Measurements from ENCODE around the gene TSKU.

The TSKU gene

DNA sequence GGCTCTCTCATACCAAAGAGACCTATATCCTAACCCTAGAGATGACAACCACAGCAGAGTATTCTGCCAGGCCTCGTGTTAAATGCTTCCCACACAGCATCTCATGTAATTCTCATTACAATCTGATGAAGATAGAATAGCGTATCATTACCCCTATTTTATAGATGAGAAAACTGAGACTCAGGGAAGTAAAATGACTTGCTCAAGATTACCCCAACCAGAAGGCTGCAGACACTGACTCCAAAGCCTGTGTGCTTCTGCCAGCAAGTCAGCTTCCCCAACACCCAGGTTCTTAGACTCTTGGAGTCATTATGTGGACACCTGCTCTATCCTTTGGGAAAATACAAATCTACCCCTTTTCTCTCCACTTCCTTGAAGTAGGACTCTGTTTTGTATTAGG lies 23.6 kb upstream of the TSKU start:
- H3K27ac ChIP-seq (ENCODE audit: low read length) = no peak overlapping the region
- H3K9ac ChIP-seq (ENCODE audit: low read length) = no peak overlapping the region
- H3F3A ChIP-seq (ENCODE audit: insufficient read depth, low read length) = no peaks in the 10 kb centered on the region
- TF ChIP-seq EZH2 (optimal IDR thresholded peaks at IDR 0.05; ENCODE audit: low read depth, low read length) = no peak
- TF ChIP-seq, protein P1, sequence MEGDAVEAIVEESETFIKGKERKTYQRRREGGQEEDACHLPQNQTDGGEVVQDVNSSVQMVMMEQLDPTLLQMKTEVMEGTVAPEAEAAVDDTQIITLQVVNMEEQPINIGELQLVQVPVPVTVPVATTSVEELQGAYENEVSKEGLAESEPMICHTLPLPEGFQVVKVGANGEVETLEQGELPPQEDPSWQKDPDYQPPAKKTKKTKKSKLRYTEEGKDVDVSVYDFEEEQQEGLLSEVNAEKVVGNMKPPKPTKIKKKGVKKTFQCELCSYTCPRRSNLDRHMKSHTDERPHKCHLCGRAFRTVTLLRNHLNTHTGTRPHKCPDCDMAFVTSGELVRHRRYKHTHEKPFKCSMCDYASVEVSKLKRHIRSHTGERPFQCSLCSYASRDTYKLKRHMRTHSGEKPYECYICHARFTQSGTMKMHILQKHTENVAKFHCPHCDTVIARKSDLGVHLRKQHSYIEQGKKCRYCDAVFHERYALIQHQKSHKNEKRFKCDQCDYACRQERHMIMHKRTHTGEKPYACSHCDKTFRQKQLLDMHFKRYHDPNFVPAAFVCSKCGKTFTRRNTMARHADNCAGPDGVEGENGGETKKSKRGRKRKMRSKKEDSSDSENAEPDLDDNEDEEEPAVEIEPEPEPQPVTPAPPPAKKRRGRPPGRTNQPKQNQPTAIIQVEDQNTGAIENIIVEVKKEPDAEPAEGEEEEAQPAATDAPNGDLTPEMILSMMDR (IDR thresholded peaks at IDR 0.05; ENCODE audit: low read length) = no peak
- TF ChIP-seq EZH2phosphoT487 (IDR thresholded peaks at IDR 0.05; ENCODE audit: low read length) = no peak
- no peaks in the 10 kb centered on the region for H3K9me3 ChIP-seq (replicated peaks; ENCODE audit: insufficient read depth, low read length)
- no peaks in the 10 kb centered on the region for H3K9me2 ChIP-seq (replicated peaks; ENCODE audit: insufficient read depth, low read length)
- no peaks in the 10 kb centered on the region for H3K36me3 ChIP-seq (replicated peaks; ENCODE audit: insufficient read depth, low read length)
- H3K4me3 ChIP-seq (ENCODE audit: low read length) = no peak overlapping the region
- DNase-seq = no peak
- no peaks in the 10 kb centered on the region for H3K27me3 ChIP-seq (replicated peaks; ENCODE audit: insufficient read depth, low read length)
- no peak overlapping the region for H3K4me2 ChIP-seq (ENCODE audit: low read depth, low read length)
- no peaks in the 10 kb centered on the region for H4K20me1 ChIP-seq (ENCODE audit: insufficient read depth, low read length)
- H2AFZ ChIP-seq (ENCODE audit: low read length) = no peak overlapping the region
- H3K4me1 ChIP-seq (ENCODE audit: low read length) = peaks cover 6% of the 10 kb centered on the region; the same call in 1 of the 2 replicates
- no peaks in the 10 kb centered on the region for H3K79me2 ChIP-seq (ENCODE audit: low read length)

DNA sequence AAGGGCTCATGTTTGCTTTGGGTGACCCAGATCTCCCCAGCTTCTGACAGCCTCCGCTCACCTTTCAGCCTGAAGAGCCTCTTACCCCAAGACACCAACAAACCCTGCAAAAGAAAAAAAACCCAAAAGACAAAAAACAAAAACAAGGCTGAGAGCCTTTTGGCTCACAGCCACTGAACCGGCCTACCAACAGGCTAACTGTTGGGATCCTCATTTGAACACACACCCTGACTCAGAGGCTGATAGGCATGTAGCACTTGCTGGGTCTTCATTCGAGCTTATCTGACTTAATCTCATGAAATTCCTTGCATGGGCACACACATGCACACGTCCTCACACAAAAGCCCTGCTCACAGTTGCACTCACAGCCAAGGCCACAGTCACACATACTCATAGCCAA lies 22.9 kb upstream of the TSKU start:
- peaks cover 6% of the 10 kb centered on the region; the same call in 1 of the 2 replicates for H3K4me1 ChIP-seq (ENCODE audit: low read length)
- H3K27ac ChIP-seq (ENCODE audit: low read length) = no peak overlapping the region
- TF ChIP-seq, protein P1 (IDR thresholded peaks at IDR 0.05; ENCODE audit: low read length) = no peak
- TF ChIP-seq EZH2phosphoT487 (IDR thresholded peaks at IDR 0.05; ENCODE audit: low read length) (no peak), EZH2 (optimal IDR thresholded peaks at IDR 0.05; ENCODE audit: low read depth, low read length) (no peak)

DNA sequence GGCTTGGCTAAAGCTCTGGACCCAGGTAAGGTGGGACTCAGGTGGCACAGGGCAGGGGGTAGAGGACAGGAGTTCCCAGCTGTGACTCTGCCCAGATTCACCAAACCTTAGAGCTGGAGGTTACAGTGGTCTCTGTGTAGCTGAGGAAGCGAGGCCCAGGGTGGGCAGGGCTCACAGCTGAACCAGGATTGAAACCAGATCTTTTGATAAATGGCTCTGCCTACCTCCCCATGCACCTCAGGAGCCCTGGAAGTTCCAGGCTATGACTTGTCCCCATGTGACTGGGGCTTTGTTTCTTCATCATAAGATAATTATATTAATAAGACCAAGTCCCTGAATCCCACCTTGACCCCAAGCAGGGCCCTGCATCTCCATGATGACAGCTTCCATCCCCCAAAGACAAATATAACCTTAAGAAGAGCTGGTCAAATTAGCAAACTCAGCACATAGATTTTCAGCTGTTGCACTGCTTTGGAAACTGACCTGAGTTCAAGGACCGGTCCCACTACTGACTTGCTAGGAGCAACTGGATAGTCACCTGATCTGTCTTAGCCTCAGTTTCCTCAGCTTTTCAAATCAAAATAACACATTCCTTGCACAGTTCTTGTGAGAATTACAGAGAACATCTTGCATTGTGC lies 21.3 kb upstream of the TSKU start:
- no peaks in the 10 kb centered on the region for H3K27me3 ChIP-seq (replicated peaks; ENCODE audit: insufficient read depth, low read length)
- H3K27ac ChIP-seq (ENCODE audit: low read length) = no peak overlapping the region
- TF ChIP-seq, protein P1 (IDR thresholded peaks at IDR 0.05; ENCODE audit: low read length) = no peak
- TF ChIP-seq EZH2phosphoT487 (IDR thresholded peaks at IDR 0.05; ENCODE audit: low read length) (no peak), EZH2 (optimal IDR thresholded peaks at IDR 0.05; ENCODE audit: low read depth, low read length) (no peak)
- no peaks in the 10 kb centered on the region for H3K9me3 ChIP-seq (replicated peaks; ENCODE audit: insufficient read depth, low read length)
- H3K4me2 ChIP-seq (ENCODE audit: low read depth, low read length) = no peak overlapping the region
- no peak overlapping the region for H2AFZ ChIP-seq (ENCODE audit: low read length)
- H4K20me1 ChIP-seq (ENCODE audit: insufficient read depth, low read length) = no peaks in the 10 kb centered on the region
- DNase-seq = no peak
- H3F3A ChIP-seq (ENCODE audit: insufficient read depth, low read length) = no peaks in the 10 kb centered on the region
- H3K79me2 ChIP-seq (ENCODE audit: low read length) = no peaks in the 10 kb centered on the region
- no peak overlapping the region for H3K4me3 ChIP-seq (ENCODE audit: low read length)
- H3K4me1 ChIP-seq (ENCODE audit: low read length) = peaks cover 6% of the 10 kb centered on the region; the same call in 1 of the 2 replicates
- no peak overlapping the region for H3K9ac ChIP-seq (ENCODE audit: low read length)
- H3K36me3 ChIP-seq (replicated peaks; ENCODE audit: insufficient read depth, low read length) = no peaks in the 10 kb centered on the region
- no peaks in the 10 kb centered on the region for H3K9me2 ChIP-seq (replicated peaks; ENCODE audit: insufficient read depth, low read length)

More for the DNA sequence above, 22.9 kb upstream of the TSKU start:
- Histone ChIP-seq H3K9me3 (replicated peaks; ENCODE audit: insufficient read depth, low read length) (no peaks in the 10 kb centered on the region), H3K27me3 (replicated peaks; ENCODE audit: insufficient read depth, low read length) (no peaks in the 10 kb centered on the region), H4K20me1 (ENCODE audit: insufficient read depth, low read length) (no peaks in the 10 kb centered on the region), H3K4me2 (ENCODE audit: low read depth, low read length) (no peak overlapping the region), H3K36me3 (replicated peaks; ENCODE audit: insufficient read depth, low read length) (no peaks in the 10 kb centered on the region), H3F3A (ENCODE audit: insufficient read depth, low read length) (no peaks in the 10 kb centered on the region), H3K9ac (ENCODE audit: low read length) (no peak overlapping the region), H3K9me2 (replicated peaks; ENCODE audit: insufficient read depth, low read length) (no peaks in the 10 kb centered on the region), H3K4me3 (ENCODE audit: low read length) (no peak overlapping the region), H3K79me2 (ENCODE audit: low read length) (no peaks in the 10 kb centered on the region), H2AFZ (ENCODE audit: low read length) (no peak overlapping the region)
- no peak for DNase-seq

All from MM.1S (cell line).